ENCODE data around the gene KCNQ1.

The KCNQ1 gene

GRCh38 chr11:2570211-2570811 lies 125.5 kb downstream of the KCNQ1 start:
- Histone ChIP-seq H3K27me3 (ENCODE audit: insufficient read depth, low read depth, severe bottlenecking) (no peaks in the 10 kb centered on the region), H3K36me3 (no peaks in the 10 kb centered on the region), H3K4me3 (ENCODE audit: low read depth, low read length) (no peak overlapping the region), H3K27ac (no peak overlapping the region), H3K9me3 (ENCODE audit: severe bottlenecking) (no peaks in the 10 kb centered on the region)
- no peak for DNase-seq
- no peak for TF ChIP-seq CTCF (IDR thresholded peaks at IDR 0.05; ENCODE audit: low read depth, low read length)

DNA sequence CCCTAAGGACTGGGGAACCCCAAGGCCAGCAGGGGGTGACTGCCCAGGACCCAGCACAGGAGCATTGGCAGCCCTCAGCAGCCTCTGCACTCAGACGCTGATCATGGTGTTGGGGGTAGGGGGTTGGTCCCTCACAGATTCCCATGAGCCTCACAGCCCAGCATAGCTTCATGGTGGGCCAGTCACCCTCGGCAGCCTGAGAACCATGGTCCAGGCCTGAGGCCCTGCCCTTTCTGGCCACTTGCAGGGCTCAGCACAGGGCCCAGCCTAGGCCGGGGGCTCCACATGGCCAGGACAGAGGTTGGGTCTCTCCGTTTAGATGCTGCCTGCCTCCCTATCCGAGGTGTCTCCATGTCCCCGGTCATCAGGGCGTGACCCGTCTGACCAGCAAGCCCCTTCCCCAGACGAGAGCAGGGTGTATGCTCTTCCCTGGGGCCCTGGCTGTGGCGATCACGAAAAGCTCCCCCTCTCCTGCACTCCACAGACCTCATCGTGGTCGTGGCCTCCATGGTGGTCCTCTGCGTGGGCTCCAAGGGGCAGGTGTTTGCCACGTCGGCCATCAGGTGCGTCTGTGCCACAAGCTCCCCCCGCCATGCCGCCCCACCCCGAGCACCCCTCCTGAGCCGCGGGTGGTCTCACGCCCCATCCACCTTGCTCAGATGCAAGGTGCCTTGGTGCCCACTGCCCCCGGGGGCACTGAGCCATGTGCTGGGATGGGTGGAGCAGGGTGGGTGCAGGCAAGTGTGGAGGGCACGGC lies 126.2 kb downstream of the KCNQ1 start:
- Histone ChIP-seq H3K36me3 (no peaks in the 10 kb centered on the region), H3K9me3 (ENCODE audit: severe bottlenecking) (no peaks in the 10 kb centered on the region), H3K27me3 (ENCODE audit: insufficient read depth, low read depth, severe bottlenecking) (no peaks in the 10 kb centered on the region), H3K4me3 (ENCODE audit: low read depth, low read length) (no peak overlapping the region), H3K27ac (no peak overlapping the region)
- DNase-seq = no peak
- no peak for TF ChIP-seq CTCF (IDR thresholded peaks at IDR 0.05; ENCODE audit: low read depth, low read length)

GRCh38 chr11:2571598-2572281 lies 126.9 kb downstream of the KCNQ1 start:
- H3K4me3 ChIP-seq (ENCODE audit: low read depth, low read length) = no peak overlapping the region
- H3K27me3 ChIP-seq (ENCODE audit: insufficient read depth, low read depth, severe bottlenecking) = no peaks in the 10 kb centered on the region
- no peaks in the 10 kb centered on the region for H3K36me3 ChIP-seq
- no peak overlapping the region for H3K27ac ChIP-seq
- DNase-seq = no peak
- no peak for TF ChIP-seq CTCF (IDR thresholded peaks at IDR 0.05; ENCODE audit: low read depth, low read length)
- H3K9me3 ChIP-seq (ENCODE audit: severe bottlenecking) = no peaks in the 10 kb centered on the region

GRCh38 chr11:2572491-2573239 lies 127.9 kb downstream of the KCNQ1 start:
- Histone ChIP-seq H3K36me3 (no peaks in the 10 kb centered on the region), H3K27ac (no peak overlapping the region), H3K27me3 (ENCODE audit: insufficient read depth, low read depth, severe bottlenecking) (no peaks in the 10 kb centered on the region), H3K9me3 (ENCODE audit: severe bottlenecking) (no peaks in the 10 kb centered on the region), H3K4me3 (ENCODE audit: low read depth, low read length) (no peak overlapping the region)
- DNase-seq = no peak
- TF ChIP-seq CTCF (IDR thresholded peaks at IDR 0.05; ENCODE audit: low read depth, low read length) = no peak

- H3K9me3 ChIP-seq (ENCODE audit: severe bottlenecking) = no peaks in the 10 kb centered on the region
- no peak for TF ChIP-seq CTCF (IDR thresholded peaks at IDR 0.05; ENCODE audit: low read depth, low read length)
- H3K4me3 ChIP-seq (ENCODE audit: low read depth, low read length) = no peak overlapping the region
- no peak for DNase-seq
- no peak overlapping the region for H3K27ac ChIP-seq
- H3K27me3 ChIP-seq (ENCODE audit: insufficient read depth, low read depth, severe bottlenecking) = no peaks in the 10 kb centered on the region
- H3K36me3 ChIP-seq = no peaks in the 10 kb centered on the region
Observed at GRCh38 chr11:2573240-2574042, 128.6 kb downstream of the KCNQ1 start.
